DMS 273 (cell line): ENCODE results near the gene CHL1.
"Not testable (repeated sequence)": the region's sequence is repeated elsewhere in the genome, so short reads cannot be mapped to it uniquely, and the experiment has no call there.

Source experiments
- DNase-seq: peaks from one replicate; lab custom pipeline; 2025; ENCODE audit not compliant: unreplicated experiment; lab: John Stamatoyannopoulos, UW

CHL1 gene

DNA sequence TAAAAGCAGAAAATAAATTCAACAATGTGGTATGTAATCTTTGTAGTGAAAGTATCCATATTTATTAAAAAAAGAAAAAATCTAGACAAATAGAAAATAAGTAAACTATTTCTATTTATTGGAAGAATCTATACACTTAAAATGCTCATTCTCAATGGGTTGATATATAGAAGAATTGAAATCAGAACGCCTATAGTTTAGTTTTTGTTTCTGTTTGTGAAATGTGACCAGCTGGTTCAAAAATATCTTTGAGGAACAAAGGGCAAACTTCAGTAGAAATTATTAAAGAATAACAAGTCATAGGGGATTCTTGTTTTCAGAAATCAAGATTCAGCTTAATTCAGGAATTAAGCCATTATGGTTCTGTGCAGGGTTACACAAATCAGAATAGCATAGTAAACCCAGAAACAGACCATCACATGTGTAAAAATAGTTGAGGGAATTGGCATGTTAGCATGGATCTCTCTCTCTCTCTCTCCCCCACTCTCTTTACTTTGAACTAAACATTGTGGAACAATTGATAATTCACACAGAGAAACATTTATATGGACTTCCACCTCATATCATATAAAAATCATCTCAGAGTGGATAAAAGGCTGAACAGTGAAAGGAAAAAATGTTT lies 134.0 kb downstream of the CHL1 start:
- DNase-seq = no peak

DNA sequence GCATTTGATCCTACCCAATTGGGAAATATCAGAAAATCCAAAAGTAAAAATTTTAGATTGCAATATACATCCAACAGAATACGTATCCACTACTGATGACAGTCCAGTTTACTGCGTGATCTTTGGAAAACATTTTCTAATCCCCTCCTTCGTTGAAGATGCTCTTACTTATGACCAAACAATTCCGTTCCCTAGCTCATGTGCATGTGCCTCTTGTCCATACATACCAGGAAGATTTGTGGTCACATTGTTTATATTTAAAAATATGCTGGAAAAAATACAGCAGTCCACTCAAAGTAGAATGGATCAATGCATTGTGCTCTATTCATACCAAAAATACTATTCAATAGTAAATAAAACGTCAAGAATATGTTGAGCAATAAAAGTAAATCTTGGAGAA lies 135.3 kb downstream of the CHL1 start:
- DNase-seq = no peak

DNA sequence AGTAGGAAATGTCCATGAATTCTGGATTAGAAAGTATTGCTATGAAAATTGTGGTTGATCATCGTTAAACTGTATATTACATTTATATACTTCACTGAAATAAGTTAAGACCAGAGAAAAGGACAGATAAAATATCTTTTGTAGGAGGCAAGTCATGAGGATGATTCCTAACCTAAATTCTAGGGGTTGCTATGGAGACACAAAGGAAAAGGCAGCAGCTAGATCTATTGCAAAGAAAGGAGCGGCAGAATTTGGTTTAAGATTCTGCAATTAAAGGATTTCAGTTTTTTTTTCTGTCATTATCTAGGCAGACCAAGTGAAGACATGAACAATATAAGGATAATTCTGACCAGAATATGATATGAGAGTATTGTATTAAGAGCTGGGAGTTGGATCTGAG lies 136.1 kb downstream of the CHL1 start:
- no peak for DNase-seq

DNA sequence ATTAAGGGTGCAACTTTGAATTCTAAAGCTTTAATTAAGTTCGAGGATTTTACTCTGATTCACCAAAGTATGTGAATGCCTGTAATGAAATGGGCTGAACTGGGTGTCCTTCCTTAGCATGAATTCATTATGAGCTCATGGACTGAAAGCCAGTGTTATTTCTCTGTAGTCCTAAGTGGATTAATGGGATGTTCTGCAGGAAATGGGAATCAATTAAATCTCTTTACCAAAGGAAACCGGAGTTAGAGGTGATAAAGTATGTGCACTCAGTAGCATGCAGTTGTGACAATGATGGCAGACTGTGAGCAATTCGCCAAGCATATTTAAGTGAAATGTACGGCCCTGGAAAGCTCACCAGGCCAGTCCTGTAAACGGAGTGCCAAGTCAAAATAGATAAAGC lies 138.7 kb downstream of the CHL1 start:
- DNase-seq = no peak

DNA sequence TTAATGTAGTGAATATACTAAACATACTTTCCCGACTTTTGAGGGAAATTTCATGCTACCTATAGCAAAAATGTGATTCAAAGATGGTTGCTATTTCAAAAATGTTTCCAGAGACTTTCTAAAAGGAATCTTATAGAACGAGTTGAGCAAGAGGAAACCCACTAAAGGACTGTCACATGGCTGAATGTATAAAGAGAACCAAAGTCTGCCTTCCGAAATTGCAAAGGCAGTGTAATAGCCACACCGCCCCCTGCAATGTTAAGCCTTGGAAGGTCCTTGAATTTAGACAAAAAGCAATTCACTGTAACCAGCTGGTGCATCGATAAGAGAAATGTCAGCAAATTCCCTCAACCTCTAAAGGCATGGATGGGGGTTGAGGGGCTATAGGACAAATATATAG lies 142.8 kb downstream of the CHL1 start:
- no peak for DNase-seq

DNA sequence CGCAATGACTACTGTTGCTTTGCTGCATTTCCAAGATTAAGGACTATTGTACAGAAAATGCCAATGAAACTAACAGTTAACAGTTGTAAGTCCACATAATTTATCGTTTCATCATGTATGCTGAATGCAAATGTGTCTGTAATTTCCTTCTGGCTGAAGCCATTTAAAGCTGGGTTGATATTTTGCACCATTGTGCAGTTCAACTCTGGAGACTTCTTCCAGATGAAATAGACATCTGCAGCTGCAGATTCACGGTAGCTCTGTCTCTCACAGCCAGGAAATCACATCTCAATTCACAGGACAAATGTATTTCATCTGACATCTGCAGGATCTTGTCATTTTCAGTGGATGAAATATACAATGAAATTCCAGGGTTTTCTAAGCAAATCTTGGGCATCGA lies 145.4 kb downstream of the CHL1 start:
- no peak for DNase-seq

DNA sequence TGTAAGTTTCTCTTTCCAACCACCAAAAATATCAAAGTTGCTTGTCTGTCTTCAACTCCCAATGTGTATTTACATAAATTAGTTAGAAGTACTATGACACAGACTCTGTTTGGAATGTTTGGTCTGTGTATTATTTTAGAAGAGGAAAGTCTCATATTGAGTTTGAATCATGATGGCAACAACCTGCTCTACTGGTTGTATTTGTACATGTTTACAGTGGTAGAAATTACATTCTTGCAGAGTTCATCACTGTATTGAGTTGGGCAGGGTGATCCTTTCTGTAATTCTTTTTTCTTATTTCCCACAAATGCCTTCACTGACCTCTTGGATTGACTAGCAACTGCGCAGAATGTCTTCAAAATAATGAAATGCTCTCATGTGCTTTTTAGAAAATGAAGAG lies 149.6 kb downstream of the CHL1 start:
- DNase-seq = no peak

DNA sequence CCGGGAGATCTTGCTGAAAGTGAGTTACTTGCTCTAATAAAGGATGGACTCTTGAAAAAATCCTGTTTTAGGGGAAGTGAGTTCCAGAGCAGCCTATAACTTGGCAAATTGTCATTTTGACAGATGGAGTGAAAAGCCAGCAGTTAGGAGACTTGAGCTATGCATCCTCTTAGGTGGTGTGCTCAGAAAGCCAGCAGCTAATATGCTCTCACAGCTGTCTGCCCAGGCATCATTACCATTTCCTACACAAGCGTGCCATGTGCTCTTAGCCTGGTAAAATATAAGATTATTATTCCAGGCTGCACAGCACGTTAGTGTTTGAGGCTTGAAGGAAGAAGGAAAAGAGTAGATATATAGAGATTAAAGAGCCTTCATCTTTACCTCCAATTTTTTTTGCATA lies 151.0 kb downstream of the CHL1 start:
- peak; percentile 92 for DNase-seq

DNA sequence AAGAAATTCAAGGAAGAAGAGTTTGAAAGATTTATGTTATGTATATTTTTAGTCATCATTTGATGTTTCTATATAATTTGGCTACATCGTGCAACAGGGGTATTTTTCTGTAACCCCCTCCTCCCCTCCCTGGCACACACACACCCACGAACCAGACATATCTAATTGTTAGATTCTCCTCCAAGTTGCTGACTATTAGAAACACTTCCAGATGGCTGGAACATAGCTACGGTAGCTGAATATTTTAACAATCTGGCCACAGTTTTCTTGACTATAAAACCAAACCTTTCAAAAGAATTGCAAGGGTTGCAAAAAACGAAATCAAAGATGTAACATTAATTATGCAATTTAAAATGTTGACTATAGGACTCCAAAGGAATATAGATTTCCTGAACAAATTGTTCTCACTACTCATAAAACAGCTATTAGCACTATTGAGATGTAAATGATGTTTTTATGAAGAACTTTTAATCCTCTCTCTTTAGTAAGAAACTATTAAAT lies 154.4 kb downstream of the CHL1 start:
- peak; percentile 66 for DNase-seq

DNA sequence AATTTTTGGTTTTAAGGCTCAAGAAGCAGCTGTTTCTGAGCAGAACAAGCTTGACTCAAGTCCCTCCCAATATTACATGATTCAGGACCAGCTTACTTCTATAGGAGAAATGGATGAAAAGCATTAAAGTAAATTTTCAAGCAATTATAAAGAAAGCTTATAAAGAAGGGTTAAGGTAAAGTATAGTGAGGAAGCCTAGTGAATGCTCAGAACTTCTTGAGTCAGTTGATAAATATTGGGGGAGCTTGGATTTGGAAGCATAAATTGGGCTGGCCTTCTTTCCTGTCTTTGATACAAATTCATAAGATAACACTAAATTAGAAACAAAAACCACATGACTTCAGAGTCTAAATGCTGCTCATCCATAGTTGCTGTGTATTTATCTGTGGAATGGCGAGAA lies 156.0 kb downstream of the CHL1 start:
- DNase-seq = no peak

DNA sequence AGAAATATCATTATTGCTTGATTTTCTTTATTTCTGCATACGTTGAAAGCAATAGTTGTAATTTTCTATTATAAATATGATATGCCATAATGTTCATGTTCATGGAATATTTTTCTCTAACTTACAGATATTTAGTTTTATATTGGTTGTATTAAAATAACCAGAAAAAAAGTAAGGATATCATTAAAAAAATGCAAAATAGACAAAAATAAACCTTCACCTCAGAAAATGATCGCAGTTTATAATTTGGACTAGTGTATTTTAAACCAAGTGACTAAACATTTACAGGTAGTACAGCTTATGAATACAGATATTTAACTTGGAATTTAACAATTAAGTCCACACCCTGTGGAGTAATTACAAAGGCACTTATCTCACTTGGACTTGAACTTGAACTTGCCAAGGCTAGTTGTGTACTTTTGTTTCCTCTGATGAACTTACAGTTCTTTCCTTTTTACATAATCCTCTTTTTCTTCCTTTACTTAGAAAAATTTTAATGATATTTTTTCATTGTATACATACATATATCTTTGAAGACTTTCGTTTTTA lies 156.7 kb downstream of the CHL1 start:
- no peak for DNase-seq

DNA sequence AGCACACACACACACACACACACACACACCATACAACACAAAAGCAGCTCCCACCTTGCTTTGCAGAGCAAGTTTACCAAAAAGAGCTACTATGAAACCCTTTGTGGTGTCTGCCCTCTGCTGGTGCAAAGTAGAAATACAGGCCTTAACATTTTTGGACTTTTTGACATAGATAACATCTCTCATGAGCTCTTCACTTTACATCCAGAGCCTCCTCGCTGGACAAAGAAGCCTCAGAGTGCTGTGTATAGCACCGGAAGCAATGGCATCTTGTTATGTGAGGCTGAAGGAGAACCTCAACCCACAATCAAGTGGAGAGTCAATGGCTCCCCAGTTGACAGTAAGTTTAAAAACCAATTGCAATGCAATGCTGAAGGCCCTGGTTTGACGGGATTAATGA lies 157.9 kb downstream of the CHL1 start:
- DNase-seq = peak; percentile 76

DNA sequence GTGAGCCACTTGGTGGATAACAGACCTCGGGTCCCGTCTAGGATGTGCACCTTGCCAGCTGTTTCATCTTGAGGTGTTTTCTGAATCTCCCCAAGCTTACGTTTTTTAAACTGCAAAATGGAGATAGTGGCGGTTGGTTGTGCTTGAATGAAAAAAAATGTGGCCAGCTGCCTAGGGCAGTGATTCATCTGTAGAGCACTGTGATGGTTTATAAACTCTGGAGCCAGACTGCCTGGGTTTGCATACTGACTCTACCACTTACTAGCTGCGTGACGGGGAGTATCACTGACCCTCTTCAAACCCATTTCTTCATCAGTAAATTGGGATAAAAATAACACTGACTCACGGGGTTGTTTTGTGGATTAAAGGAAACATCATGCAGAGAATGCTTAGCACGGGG lies 159.1 kb downstream of the CHL1 start:
- no peak for DNase-seq

DNA sequence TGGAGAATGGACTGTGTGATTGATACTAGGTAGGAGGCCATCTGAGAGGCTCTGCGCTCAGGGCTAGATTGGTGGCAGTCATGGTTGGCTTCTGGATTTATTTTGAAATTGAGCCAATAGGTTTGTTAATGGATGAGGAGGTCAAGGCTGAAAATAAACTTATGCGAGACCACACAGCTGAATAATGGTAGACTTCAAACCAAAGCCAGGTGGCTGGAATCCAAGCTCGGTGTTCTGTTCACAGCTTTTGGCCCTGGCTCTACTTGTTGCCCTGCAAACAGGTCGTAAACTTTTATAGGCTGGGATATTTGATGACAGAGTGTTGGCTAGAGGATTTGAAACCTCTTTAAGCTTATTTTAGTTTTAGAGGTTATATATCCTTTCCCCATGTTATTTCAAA lies 160.4 kb downstream of the CHL1 start:
- peak; percentile 22 for DNase-seq

DNA sequence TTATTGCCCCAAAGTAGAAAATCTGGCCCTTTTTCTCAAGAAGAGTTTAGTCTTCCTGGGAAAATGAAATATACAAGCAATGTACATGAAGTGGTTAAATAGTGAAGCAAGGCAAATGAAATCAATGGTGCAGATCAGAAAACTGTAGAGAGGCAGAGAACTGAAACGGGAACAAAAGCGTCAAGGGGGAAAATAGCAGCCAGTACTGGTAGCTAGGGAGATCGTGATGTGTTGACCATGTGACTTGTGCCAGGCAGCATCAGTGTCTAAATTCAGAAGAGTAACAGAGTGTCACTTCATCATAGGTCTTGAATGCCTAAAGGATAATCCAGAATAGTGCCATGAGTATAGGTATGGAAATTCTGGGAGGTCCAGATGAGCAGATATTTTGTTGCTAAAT lies 163.1 kb downstream of the CHL1 start:
- no peak for DNase-seq

DNA sequence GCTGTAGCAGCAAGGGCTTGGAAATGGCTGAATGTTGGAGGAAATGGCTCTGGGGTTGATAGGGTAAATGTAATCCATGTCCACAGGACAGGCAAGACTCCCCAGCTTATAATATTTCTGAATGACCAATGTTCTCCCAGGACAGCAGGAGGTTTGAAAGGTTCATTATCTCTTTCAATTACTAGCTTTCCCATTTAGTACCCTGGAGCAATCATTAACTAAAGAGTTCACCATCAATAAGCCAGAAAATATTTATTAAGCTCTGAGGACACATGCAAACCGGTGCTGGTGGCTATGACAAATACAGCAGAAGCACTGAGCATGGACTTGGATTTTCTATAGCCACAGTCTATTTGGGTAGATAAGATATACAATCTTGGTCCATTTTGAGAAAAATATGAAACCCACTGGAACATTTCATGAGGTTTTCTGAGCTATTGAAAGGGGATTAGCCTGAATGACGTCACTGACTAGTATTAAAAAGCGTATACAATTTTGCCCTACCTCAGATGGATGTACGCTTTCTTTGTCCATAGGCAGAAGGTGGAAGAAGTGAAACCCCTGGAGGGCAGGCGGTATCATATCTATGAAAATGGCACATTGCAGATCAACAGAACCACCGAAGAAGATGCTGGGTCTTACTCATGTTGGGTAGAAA lies 166.2 kb downstream of the CHL1 start:
- DNase-seq = no peak

DNA sequence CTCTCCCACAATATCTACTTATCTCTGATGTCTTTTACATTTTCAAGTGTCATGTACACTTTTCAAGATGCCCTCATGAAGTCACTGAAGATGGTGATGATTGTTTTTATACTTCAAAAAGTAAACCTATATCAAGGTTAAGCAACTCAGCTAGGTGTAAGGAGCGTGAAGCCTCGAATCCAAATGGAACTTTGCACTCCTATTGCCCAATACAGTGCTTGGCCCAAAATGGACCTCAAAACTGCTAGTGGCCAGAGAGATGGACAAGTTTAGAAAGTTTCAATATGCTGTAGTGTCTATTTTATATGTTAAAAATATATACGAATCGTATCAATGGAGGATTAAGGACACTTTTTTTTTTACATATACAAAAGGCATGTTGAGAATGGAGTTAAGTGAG lies 167.7 kb downstream of the CHL1 start:
- DNase-seq = no peak

DNA sequence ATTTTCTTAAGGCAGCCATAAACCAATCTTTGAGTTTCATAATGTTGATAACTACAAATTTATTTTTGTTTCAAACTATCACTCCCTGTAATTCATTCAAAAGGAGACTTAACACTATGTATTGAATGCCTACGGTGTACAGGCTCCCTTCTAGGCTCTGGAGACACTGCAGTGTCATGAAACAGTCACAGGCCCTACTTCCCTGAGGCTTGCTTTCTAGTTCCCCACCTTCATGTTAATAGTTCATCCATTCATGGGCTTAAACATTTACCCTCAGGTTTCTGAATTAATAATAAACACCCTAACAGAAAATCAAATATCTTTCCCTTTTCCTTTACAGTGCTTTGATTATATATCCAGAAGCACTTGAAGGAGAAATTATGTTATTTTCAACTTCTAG lies 168.7 kb downstream of the CHL1 start:
- DNase-seq = no peak

DNA sequence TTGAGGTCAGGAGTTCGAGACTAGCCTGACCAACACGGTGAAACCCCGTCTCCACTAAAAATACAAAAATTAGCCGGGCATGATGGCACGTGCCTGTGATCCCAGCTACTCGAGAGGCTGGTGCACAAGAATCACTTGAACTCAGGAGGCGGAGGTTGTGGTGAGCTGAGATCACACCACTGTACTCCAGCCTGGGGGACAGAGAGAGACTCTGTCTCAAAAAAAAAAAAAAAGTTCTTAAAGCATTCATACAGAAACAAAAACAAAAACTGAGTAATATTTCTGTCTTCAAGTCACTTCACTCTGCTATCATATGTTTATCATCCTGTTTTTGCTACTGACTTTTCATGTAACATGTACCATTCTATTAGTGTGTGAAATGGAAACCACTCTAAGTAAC lies 169.7 kb downstream of the CHL1 start:
- DNase-seq = not testable (repeated sequence)

DNA sequence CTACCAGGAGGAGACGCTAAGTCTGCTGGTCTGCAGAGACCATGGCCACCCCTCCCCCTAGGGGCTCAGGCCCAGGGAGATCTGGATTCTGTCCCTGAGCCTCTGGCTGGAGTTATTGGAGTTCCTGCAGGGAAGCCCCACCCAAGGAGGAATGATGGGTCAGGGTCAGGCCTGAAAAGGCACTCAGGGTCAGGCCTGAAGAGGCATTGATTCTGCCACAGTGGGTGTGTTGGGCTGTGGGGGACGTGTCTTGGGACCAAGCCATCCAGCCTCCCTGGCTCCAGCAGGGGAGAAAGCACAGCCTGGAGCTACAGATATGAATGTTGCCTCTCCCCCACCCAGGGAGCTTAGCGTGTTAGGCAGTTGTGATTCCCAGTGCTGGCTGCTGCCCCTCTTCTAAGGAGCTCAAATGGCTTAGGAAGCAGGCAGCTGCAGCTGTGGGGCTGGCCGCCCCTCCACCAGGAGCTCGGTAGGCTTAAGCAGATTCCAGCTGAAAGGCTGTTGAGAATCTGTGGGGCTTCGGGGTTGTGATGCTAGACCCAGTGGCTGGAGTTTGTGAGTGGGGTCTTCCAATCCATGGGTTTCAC lies 176.7 kb downstream of the CHL1 start:
- no peak for DNase-seq

DNA sequence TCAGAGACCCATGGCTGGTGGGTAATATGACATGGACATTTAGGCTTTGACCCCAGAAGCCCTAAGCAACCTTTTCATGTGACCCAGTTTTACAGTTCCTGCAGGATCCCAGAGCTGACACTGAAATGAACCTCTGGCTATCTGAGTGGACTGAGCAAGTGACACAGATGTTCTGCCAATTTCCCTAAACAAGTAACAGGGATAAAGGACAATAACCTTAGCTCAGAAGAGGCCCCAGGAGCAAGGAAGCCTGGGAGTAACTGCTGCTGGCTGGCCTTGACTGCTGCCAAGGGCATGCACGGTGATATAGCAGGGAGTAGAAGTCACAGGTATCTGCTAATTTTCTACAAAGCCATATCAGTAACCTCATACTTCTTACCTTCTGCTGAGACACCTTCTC lies 177.9 kb downstream of the CHL1 start:
- no peak for DNase-seq

DNA sequence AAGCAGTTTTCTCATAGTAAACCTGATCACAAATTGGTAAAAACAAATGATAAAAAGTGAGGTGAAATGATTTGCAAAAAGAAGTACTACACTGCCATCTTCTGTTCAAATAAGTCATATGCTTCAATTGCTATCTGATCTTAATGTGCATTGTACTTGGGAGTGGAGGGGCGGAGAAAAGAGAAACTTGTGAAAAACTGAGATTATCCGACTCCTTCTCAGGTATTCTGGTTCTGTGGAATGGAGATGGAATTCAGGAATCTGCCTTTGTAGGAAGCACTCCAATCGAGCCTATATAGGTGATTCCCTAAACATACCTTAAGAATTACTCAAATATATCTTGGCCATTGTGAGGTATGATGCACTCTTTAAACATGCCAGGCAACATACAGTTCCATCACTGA lies 180.6 kb downstream of the CHL1 start:
- peak; percentile 31 for DNase-seq
